HepG2 (cell line): ENCODE measurements around the gene JAKMIP2. TPM values are rescaled to one million over a fixed set of nuclear protein-coding genes. Genes with fewer than 3 reads are reported as not detected.

Experiments used
- DMAP1 ChIP-seq: IDR thresholded peaks from 2 replicates; pipeline ENCODE4 v1.6.1; 2016
- EP300 ChIP-seq, 3 experiments: sonication (generic) in 1 of 3; formaldehyde crosslinking in 1 of 3; IDR thresholded peaks; 2 replicates each; pipeline versions ENCODE4 v1.5.1 to v1.6.1; 2011 to 2020; ENCODE audit warnings: low read depth in 2 of 3, low read length in 2 of 3, borderline replicate concordance in 1 of 3, improper control_type of control experiment in 1 of 3, mild to moderate bottlenecking in 1 of 3, missing genetic modification reagents in 1 of 3, moderate library complexity in 1 of 3
- FOSL2 ChIP-seq: sonication (generic); formaldehyde crosslinking; IDR thresholded peaks from 2 replicates; pipeline ENCODE4 v1.4.0; 2020; ENCODE audit warnings: missing genetic modification reagents
- GRHL1 ChIP-seq: sonication (generic); formaldehyde crosslinking; conservative IDR thresholded peaks from 2 replicates; pipeline ENCODE4 v1.8.0; 2022; ENCODE audit warnings: missing genetic modification reagents
- HOMEZ ChIP-seq: IDR thresholded peaks from 2 replicates; pipeline ENCODE4 v1.6.1; 2016; ENCODE audit warnings: low read depth
- MXD4 ChIP-seq: IDR thresholded peaks from 2 replicates; pipeline ENCODE4 v1.6.1; 2016; ENCODE audit warnings: mild to moderate bottlenecking, missing biosample characterization, missing genetic modification reagents
- PBX2 ChIP-seq: IDR thresholded peaks from 2 replicates; pipeline ENCODE4 v1.6.1; 2016; ENCODE audit warnings: control low read depth
- PHF20 ChIP-seq: sonication (generic); formaldehyde crosslinking; IDR thresholded peaks from 2 replicates; pipeline ENCODE4 v1.5.0; 2020; ENCODE audit warnings: mild to moderate bottlenecking, missing genetic modification reagents
- TCF7L2 ChIP-seq: IDR thresholded peaks from 2 replicates; pipeline ENCODE4 v1.6.1; 2011; ENCODE audit warnings: mild to moderate bottlenecking, low read depth, low read length, moderate library complexity
- ZHX2 ChIP-seq, 2 experiments: sonication (generic) in 1 of 2; formaldehyde crosslinking in 1 of 2; IDR thresholded peaks; 2 replicates each; pipeline versions ENCODE4 v1.6.1 to v1.9.0; 2014 to 2022; ENCODE audit warnings: antibody characterized with exemption in 1 of 2, borderline replicate concordance in 1 of 2, inconsistent platforms in 1 of 2, low read depth in 1 of 2, missing genetic modification reagents in 1 of 2
- ZNF138 ChIP-seq: sonication (generic); formaldehyde crosslinking; IDR thresholded peaks from 2 replicates; pipeline ENCODE4 v1.5.0; 2020; ENCODE audit warnings: mild to moderate bottlenecking, low read depth, missing genetic modification reagents
- ZNF607 ChIP-seq: sonication (generic); formaldehyde crosslinking; IDR thresholded peaks from 2 replicates; pipeline ENCODE4 v1.5.1; 2020; ENCODE audit warnings: missing genetic modification reagents, mild to moderate bottlenecking, borderline replicate concordance
- polyA plus RNA-seq, 8 experiments: library from polyadenylated mRNA; depleted of rRNA in 3 of 8; stranded (reverse) in 7 of 8; unstranded in 1 of 8; fragments of >200 nt; fragmentation: Illumina TruSeq in 4 of 8; extraction: Trizol in 4 of 8; gene quantifications; 2 replicates each; pipeline versions ENCODE4 v1.2.1 to v1.2.3, GENCODE V29; 2011 to 2016; ENCODE audit warnings: low read depth in 4 of 8, missing spikeins in 1 of 8, mixed read lengths in 1 of 8; ENCODE audit not compliant: insufficient read depth in 1 of 8
- total RNA-seq, 5 experiments: library from RNA; depleted of rRNA; stranded (reverse); fragments of >200 nt; fragmentation: Illumina TruSeq; extraction: Trizol; gene quantifications; 2 replicates each; pipeline ENCODE4 v1.2.3, GENCODE V29; 2016; ENCODE audit warnings: low read depth in 1 of 5

JAKMIP2 gene
- total and polyA plus RNA-seq, 2 of the 13 experiments (the other 11 are each of a cell fraction or from before 2014, with no cell fraction given), result 0.04 to 2.1 TPM

- TF ChIP-seq PBX2 (no peak), TCF7L2 (no peak), PHF20 (CRISPR knock-in tag) (no peak), ZNF138 (no peak), EP300 (IDR thresholded peaks at IDR 0.05; ENCODE audit: low read depth in 2 of 2, low read length in 2 of 2) (peak in 1 of 2 experiments; percentile 81; a peak in 2 of 4 replicates), EP300 (CRISPR knock-in tag; IDR thresholded peaks at IDR 0.05; ENCODE audit: borderline replicate concordance) (no peak; the same call in 1 of the 2 replicates), ZHX2 (IDR thresholded peaks at IDR 0.05; ENCODE audit: low read depth) (no peak), ZHX2 (CRISPR knock-in tag; IDR thresholded peaks at IDR 0.05; ENCODE audit: borderline replicate concordance) (no peak), ZNF607 (no peak), DMAP1 (CRISPR knock-in tag) (no peak), MXD4 (CRISPR knock-in tag) (no peak), FOSL2 (CRISPR knock-in tag) (peak; percentile 67), GRHL1 (no peak), HOMEZ (CRISPR knock-in tag) (peak; percentile 95)
These were observed 133.9 kb downstream of the JAKMIP2 start (continued) for GRCh38 chr5:147648597-147648996.
